ENCODE results near the gene UBE2QL1. TPM values are rescaled to one million over a fixed set of nuclear protein-coding genes. Genes with fewer than 3 reads are reported as not detected.

UBE2QL1 gene
- total RNA-seq, 2 experiments from 2014 or later = not detected

DNA sequence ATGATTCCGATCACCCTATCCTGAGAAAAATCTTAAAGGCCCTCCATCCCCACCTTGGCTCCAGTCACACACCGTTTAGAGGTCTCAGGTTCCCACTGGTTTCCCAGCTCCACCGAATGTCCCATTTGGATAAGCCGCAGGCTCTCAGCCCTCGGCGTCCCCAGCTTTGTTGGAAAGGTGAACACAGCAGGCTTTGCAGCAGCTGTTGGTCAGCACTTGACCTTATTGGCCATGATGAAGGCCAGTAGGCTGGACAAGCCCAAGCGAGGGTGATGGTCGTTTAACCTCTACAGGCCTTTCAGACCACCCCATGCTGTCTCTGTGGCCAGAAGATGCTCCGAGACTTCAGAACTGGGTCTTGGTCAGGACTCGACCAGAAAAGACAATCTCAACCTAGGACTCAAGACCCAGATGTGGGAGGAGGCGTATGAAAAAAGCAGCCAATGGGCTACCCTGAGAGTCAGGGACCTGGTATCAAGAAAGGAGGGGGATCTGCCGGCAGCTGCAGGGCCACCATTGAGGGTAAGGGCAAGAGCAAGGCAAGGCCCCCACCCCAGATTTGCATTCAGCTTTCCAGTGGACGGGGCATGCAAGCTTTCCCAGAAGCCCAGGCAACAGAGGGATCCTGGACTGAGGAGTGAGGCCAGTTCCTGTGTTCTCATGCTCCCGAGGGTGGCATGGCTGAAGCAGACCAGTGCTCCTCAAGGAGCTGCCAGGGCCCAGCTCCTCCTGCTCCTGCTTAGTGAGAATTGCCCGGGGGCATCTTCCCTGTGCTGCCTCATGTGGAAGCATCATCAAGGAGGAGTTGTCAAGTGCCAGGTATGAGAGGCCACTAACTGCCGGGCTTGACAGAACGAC, 13.4 kb downstream of the UBE2QL1 start:
- Mint-ChIP-seq H3K27me3 (ENCODE audit: low read depth) (peaks cover 8% of the 10 kb centered on the region), H3K27ac (no peak overlapping the region), H3K36me3 (ENCODE audit: low read depth) (no peaks in the 10 kb centered on the region), H3K4me3 (no peak overlapping the region), H3K9me3 (ENCODE audit: insufficient read depth) (no peaks in the 10 kb centered on the region), H3K4me1 (ENCODE audit: low read depth) (no peaks in the 10 kb centered on the region)
- ATAC-seq = no peak
- ChIA-PET CTCF (no interaction called here), POLR2A (no interaction called here)
- no peak for DNase-seq

DNA sequence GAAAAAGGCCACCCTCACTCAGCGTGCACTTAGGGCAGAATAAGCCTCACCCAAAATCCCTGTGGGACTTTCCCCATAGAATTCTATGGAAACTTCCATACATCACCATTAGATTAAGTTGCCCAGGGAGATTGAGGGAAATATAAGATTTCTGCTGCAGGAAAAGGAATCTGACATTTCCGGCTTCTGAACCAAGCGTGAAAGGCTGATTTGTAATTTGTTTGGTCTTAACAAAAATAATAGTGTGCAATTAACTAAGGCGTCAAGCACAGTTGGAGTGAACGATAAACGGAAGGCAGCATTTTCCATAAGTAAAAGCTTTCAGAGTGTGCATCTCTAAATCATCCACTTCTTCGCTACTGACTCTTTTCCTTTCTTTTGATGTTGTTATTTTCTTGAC, 14.0 kb downstream of the UBE2QL1 start:
- Mint-ChIP-seq H3K36me3 (ENCODE audit: low read depth) (no peaks in the 10 kb centered on the region), H3K9me3 (ENCODE audit: insufficient read depth) (no peaks in the 10 kb centered on the region), H3K27me3 (ENCODE audit: low read depth) (peaks cover 4% of the 10 kb centered on the region), H3K4me1 (ENCODE audit: low read depth) (no peaks in the 10 kb centered on the region), H3K27ac (no peak overlapping the region), H3K4me3 (no peak overlapping the region)
- CTCF ChIA-PET = no interaction called here
- DNase-seq = no peak
- ATAC-seq = no peak
- POLR2A ChIA-PET = no interaction called here

DNA sequence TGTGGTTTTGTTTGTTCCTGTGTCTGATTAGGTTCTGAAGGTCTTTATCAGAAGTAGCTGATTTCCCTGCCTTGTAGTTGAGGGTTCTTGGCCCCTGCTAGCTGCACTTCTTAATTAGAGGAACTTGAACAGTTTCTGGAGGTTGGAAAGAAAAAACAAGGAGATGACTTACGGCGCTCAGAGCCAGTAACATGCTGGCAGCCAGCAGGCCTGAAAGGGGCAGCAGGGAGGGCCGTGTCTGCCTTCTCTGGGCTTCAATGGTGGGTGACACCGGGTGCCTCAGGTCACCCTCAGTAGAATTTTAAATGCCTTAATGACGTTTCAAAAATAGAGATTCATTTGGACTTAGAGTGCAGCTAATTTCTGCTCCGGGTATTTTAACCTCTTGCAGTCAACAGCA, 15.8 kb downstream of the UBE2QL1 start:
- H3K36me3 Mint-ChIP-seq (ENCODE audit: low read depth) = no peaks in the 10 kb centered on the region
- ATAC-seq (no peak), DNase-seq (no peak)
- no peaks in the 10 kb centered on the region for H3K4me1 Mint-ChIP-seq (ENCODE audit: low read depth)
- H3K27ac Mint-ChIP-seq = no peak overlapping the region
- H3K9me3 Mint-ChIP-seq (ENCODE audit: insufficient read depth) = no peaks in the 10 kb centered on the region
- ChIA-PET CTCF (no interaction called here), POLR2A (no interaction called here)
- peaks cover 4% of the 10 kb centered on the region for H3K27me3 Mint-ChIP-seq (ENCODE audit: low read depth)
- H3K4me3 Mint-ChIP-seq = no peak overlapping the region

DNA sequence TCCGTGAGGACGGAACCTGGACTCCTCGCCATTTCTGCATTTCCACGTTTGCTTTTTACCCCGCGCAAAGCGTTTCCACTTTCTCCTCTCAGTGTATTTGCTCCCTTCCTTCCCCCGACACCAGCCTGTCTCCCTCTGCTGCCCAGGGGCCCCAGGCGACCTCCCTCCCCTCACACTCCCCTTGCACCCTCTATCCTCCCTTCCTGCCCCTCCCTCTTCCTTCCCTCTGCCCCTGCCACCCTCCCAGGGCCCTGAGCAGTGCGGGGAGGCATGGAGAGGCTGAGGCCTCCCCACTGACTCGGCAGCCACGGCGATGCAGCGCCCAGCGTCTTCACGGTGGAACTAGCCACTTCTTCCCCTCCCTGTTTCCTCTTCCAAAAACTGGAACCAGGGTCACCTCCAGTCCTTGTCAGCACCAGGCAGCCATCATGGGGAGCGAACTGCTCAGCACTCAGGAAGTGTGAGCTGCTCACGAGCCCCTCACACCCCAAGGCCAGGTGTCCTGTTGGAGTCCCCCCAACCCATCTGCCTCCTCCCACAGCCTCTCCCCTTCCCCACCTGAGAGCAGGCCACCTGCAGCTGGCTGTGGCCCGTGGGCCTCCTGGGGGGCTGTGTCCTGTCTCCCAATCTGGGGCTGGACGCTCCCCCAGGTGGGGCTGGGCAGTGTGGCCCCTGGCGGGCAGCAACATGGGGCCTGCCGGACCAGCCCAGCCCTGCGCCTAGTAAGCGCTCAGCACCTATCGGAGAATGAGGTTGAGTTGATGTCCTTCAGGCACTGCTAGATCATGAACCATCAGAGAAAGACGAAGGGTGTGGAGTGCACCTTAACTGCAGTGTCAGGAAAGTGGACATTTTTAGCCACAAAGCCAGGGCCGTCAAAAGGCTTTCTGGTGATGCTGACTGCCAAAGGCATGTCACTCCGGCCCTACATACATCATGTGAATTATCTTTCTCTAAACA, 17.5 kb downstream of the UBE2QL1 start:
- Mint-ChIP-seq H3K27me3 (ENCODE audit: low read depth) (peaks cover 4% of the 10 kb centered on the region), H3K4me1 (ENCODE audit: low read depth) (no peaks in the 10 kb centered on the region), H3K9me3 (ENCODE audit: insufficient read depth) (no peaks in the 10 kb centered on the region), H3K36me3 (ENCODE audit: low read depth) (no peaks in the 10 kb centered on the region), H3K4me3 (no peak overlapping the region), H3K27ac (no peak overlapping the region)
- DNase-seq (no peak), ATAC-seq (no peak)
- CTCF ChIA-PET = no interaction called here
- POLR2A ChIA-PET = no interaction called here

DNA sequence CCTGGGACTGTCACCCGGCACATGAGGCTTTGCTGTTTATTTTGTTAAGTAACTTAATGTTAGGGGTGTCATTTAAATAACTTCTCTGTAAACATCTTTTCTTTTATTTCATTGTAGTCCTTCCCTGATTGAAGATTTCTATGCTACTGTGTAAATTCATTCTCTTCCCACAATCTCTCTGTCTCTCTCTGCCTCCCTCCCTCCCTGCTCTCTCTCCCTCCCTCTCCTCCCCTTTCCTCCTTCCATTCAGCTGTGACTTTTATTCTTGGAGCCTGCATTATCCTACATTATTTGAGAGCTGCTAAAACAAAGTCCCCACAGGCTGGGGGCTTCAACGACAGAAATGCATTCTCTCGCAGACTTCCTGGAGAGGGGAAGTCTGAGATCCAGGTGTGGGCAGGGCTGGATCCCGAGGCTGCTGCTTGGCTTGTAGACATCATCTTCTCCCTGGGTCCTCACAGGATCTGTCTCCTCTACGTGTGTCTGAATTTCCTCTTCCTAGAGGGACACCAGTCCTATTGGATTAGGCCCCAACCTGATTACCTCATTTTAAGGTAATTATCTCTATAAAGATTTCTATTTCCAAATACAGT, 18.4 kb downstream of the UBE2QL1 start:
- DNase-seq = no peak
- H3K27ac Mint-ChIP-seq = no peak overlapping the region
- H3K27me3 Mint-ChIP-seq (ENCODE audit: low read depth) = peaks cover 4% of the 10 kb centered on the region
- ATAC-seq = no peak
- H3K36me3 Mint-ChIP-seq (ENCODE audit: low read depth) = no peaks in the 10 kb centered on the region
- ChIA-PET CTCF (no interaction called here), POLR2A (no interaction called here)
- H3K4me3 Mint-ChIP-seq = no peak overlapping the region
- no peaks in the 10 kb centered on the region for H3K4me1 Mint-ChIP-seq (ENCODE audit: low read depth)
- H3K9me3 Mint-ChIP-seq (ENCODE audit: insufficient read depth) = no peaks in the 10 kb centered on the region

DNA sequence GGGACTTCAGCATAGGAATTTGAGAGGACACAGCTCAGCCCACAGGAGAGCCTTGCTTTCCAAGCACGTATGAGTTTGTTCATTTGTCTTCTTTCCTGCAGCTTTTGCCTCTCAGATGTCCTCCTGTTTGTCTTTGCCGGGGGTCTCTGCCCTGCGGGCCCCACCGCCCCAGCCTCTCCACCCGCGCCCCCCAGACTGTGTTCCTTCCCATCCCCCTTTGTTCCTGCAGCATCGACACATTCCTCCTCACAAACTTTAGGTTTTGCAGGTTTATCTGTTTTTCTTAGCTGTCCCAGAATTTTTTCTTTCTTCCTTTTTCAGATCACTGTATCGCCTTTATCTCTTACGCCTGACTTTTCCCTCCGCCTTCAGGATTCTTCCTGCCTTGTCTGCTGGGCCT, 18.9 kb downstream of the UBE2QL1 start:
- CTCF ChIA-PET = no interaction called here
- Mint-ChIP-seq H3K36me3 (ENCODE audit: low read depth) (no peaks in the 10 kb centered on the region), H3K27ac (no peak overlapping the region), H3K9me3 (ENCODE audit: insufficient read depth) (no peaks in the 10 kb centered on the region), H3K4me3 (no peak overlapping the region), H3K4me1 (ENCODE audit: low read depth) (no peaks in the 10 kb centered on the region), H3K27me3 (ENCODE audit: low read depth) (peaks cover 4% of the 10 kb centered on the region)
- ATAC-seq = no peak
- POLR2A ChIA-PET = no interaction called here
- DNase-seq = no peak

DNA sequence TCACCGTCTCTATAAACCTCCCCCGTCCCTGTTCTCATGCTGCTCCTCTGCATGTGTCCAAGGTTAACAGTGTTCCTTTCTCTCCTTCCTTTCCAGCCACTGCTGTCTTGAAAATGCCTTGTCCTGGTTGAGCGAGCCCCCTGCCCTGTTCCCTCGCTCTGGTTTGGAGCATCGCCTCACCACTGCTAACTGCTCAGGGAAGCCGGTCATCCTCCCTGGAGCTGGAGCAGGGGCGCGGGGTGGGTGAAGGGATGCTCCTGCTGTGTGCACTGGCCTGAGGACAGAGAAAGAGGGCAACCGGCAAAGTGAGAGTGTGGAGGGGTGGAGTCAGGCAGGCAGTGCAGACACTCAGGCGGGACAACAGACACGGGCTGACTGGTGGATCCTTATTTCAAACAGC, 19.4 kb downstream of the UBE2QL1 start:
- ChIA-PET POLR2A (no interaction called here), CTCF (no interaction called here)
- H3K27me3 Mint-ChIP-seq (ENCODE audit: low read depth) = peaks cover 4% of the 10 kb centered on the region
- H3K9me3 Mint-ChIP-seq (ENCODE audit: insufficient read depth) = no peaks in the 10 kb centered on the region
- H3K27ac Mint-ChIP-seq = no peak overlapping the region
- no peak for DNase-seq
- no peak overlapping the region for H3K4me3 Mint-ChIP-seq
- ATAC-seq = no peak
- no peaks in the 10 kb centered on the region for H3K36me3 Mint-ChIP-seq (ENCODE audit: low read depth)
- no peaks in the 10 kb centered on the region for H3K4me1 Mint-ChIP-seq (ENCODE audit: low read depth)

DNA sequence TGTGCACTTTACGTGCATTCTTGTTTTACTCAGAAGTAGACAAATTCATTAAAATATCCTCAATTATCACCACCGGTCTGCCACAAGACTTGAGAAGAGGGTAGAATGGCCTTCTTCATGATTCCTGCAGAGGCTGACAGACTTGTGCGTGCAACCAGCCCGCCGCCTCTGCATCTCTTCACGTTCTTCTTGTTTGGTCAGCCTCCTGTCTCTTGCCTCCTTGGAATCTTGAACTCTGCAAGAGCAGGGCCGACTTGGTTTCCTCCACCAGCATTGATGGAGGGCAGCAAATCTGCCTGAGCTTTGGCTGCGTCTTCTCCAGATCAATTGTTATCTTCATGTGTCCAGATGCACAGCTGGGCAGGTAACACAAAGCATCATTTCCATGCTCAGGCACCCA, 20.2 kb downstream of the UBE2QL1 start:
- DNase-seq (no peak), ATAC-seq (no peak)
- peaks cover 4% of the 10 kb centered on the region for H3K27me3 Mint-ChIP-seq (ENCODE audit: low read depth)
- ChIA-PET POLR2A (interaction anchor here (1.0 kb wide), 1 partner anchor 17 kb away, joined by 3 read pairs; no protein-coding TSS in a partner anchor), CTCF (no interaction called here)
- no peaks in the 10 kb centered on the region for H3K9me3 Mint-ChIP-seq (ENCODE audit: insufficient read depth)
- no peaks in the 10 kb centered on the region for H3K4me1 Mint-ChIP-seq (ENCODE audit: low read depth)
- H3K27ac Mint-ChIP-seq = no peak overlapping the region
- H3K36me3 Mint-ChIP-seq (ENCODE audit: low read depth) = no peaks in the 10 kb centered on the region
- H3K4me3 Mint-ChIP-seq = no peak overlapping the region

DNA sequence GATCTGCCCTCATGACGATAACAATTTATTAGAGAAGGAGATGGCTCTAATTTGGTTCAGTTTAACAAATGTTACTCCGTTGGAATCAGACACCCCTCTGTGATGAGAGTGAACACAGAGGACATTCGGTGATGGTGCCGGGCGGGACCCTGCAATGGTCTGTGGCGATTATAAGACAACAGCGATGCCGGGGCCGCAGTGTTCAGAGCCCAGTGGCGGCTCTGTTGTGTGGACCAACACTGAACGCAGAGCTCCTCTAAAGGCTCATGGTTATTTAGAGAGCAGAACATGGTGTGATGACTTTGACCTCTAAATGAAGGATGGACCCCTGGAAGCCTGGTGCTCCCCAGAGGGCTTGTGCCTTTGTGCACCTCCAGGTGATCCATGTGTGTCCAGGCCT, 21.2 kb downstream of the UBE2QL1 start:
- H3K36me3 Mint-ChIP-seq (ENCODE audit: low read depth) = no peaks in the 10 kb centered on the region
- no peak overlapping the region for H3K4me3 Mint-ChIP-seq

DNA sequence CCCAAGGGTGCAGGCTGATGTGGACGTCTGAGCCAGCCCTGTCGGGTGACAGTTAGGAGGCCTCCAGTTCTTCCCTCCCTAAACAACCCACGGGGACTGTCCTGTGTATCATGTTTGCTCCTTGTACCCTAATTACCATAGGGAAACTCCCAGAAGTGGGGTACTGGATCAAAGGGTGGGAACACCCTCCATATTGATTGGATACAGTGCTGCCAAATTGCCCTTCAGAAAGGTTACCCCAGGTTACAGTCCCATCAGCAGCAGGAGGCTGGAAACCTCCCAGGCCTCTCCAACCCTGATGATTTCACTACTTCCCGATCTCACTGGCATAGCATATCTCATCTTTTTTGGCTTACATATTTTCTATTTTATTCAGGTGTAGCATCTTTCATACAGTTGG, 22.0 kb downstream of the UBE2QL1 start:
- ATAC-seq = no peak
- peaks cover 4% of the 10 kb centered on the region for H3K27me3 Mint-ChIP-seq (ENCODE audit: low read depth)
- no peak for DNase-seq
- H3K4me3 Mint-ChIP-seq = no peak overlapping the region
- no peaks in the 10 kb centered on the region for H3K4me1 Mint-ChIP-seq (ENCODE audit: low read depth)
- POLR2A ChIA-PET = no interaction called here
- CTCF ChIA-PET = no interaction called here
- no peak overlapping the region for H3K27ac Mint-ChIP-seq
- no peaks in the 10 kb centered on the region for H3K36me3 Mint-ChIP-seq (ENCODE audit: low read depth)
- no peaks in the 10 kb centered on the region for H3K9me3 Mint-ChIP-seq (ENCODE audit: insufficient read depth)

More for the DNA sequence above, 21.2 kb downstream of the UBE2QL1 start:
- Mint-ChIP-seq H3K27ac (no peak overlapping the region), H3K4me1 (ENCODE audit: low read depth) (no peaks in the 10 kb centered on the region), H3K9me3 (ENCODE audit: insufficient read depth) (no peaks in the 10 kb centered on the region), H3K27me3 (ENCODE audit: low read depth) (peaks cover 4% of the 10 kb centered on the region)
- ATAC-seq (no peak), DNase-seq (no peak)
- POLR2A ChIA-PET = no interaction called here
- CTCF ChIA-PET = no interaction called here

DNA sequence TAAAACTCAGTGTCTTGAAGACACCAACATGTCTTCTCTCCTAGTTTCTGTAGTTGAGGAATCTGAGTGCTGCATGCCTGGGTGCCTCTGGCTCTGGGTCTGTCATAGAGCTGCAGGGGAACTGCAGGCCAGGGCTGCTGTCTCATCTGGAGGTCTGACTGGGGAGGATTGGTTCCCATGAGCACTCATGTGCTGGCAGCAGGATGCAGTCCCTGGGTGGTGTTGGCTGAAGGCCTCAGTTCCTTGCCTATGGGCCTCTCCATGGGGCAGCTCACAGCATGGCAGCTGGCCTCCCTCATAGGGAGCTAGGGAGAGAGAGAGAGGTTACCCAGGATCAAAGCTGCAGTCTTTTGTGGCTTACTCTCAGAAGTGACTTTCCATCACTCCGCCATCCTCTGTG, 22.6 kb downstream of the UBE2QL1 start:
- Mint-ChIP-seq H3K4me1 (ENCODE audit: low read depth) (no peaks in the 10 kb centered on the region), H3K36me3 (ENCODE audit: low read depth) (no peaks in the 10 kb centered on the region), H3K27ac (no peak overlapping the region), H3K4me3 (no peak overlapping the region), H3K27me3 (ENCODE audit: low read depth) (no peaks in the 10 kb centered on the region), H3K9me3 (ENCODE audit: insufficient read depth) (no peaks in the 10 kb centered on the region)
- DNase-seq (no peak), ATAC-seq (no peak)
- ChIA-PET CTCF (no interaction called here), POLR2A (no interaction called here)

DNA sequence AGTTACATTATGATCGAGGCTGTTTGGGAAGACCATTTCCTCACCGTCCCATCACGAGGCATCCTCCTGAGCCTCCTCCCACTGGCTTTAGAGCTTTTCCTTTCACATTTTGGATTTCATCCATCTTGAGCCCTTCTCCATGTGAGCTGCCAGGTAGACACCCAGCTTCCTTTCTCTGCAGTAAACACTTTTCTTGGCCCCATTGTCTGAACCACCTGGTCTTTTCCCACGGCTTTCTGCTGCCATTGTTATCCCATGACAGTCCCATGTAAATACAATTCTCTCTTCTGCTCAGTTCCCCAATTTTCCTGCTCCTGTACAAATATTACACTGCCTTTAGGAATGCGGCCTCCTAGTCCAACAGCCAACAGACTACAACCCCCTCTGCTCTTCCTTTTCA, 24.1 kb downstream of the UBE2QL1 start:
- Mint-ChIP-seq H3K27ac (no peak overlapping the region), H3K9me3 (ENCODE audit: insufficient read depth) (no peaks in the 10 kb centered on the region), H3K4me1 (ENCODE audit: low read depth) (no peaks in the 10 kb centered on the region), H3K4me3 (no peak overlapping the region), H3K36me3 (ENCODE audit: low read depth) (no peaks in the 10 kb centered on the region), H3K27me3 (ENCODE audit: low read depth) (no peaks in the 10 kb centered on the region)
- ChIA-PET POLR2A (no interaction called here), CTCF (no interaction called here)
- no peak for DNase-seq
- ATAC-seq = no peak
